ENCODE measurements around the gene KRTAP13-2.

KRTAP13-2 gene

DNA sequence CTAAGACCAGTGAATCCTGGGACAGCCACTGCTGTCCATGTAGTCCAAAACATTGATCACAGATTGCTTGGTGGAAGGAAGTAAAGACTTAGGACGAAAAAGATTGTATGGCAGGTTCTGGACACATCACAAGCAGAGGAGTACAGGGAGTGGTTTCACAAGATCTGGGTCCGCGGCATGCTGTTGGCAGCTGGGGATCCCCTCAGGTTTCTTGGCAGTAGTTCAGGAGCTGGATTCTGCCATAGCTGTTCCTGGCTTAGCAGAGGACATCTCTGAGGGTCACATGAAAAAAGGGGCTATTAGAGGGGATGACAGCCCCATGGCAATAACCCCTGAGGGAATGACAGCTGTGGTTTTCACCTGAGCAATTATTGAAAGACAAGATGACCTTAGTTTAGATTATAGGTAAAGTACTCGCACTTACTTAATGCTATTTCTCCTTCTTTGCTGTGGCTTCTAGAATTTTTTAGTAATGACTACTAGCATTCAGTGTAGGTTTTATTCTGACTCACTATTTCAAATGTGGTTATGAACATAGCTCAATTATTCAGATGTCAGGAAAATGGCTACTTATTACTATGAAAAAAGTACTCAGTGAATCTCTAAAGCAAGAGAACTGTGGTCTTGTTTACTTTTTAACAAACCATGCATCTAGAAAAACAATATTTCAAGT is 42.7 kb downstream of the KRTAP13-2 start:
- FAIRE-seq (no peak), DNase-seq (ENCODE audit: insufficient read length, low spot score) (no peak)

DNA sequence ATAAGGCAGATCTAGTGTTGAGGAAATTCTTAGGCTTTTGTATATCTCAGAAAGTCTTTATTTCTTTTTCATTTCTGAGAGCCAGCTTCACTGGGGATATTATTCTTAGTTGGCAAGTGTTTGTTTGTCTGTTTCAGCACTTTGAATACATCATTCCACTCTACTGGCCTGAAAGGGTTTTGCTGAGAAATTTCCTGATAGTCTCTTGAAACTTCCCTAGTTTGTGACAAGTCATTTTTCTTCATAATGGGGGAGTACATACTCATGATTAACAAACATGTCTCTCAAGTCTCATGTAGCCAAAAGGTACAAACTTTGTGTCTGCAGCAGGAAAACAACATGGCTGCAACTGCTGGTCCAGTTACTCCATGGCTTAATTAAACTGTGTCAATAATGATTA is 45.7 kb downstream of the KRTAP13-2 start:
- FAIRE-seq: no peak
- DNase-seq (ENCODE audit: insufficient read length, low spot score): no peak
